Measurements from ENCODE around the gene MED26. TPM values are rescaled to one million over a fixed set of nuclear protein-coding genes. Genes with fewer than 3 reads are reported as not detected.

MED26 gene
- total and polyA plus RNA-seq, 2 of the 13 experiments (the other 11 are each of a cell fraction or from before 2014, with no cell fraction given): 3.5 to 3.8 TPM

DNA sequence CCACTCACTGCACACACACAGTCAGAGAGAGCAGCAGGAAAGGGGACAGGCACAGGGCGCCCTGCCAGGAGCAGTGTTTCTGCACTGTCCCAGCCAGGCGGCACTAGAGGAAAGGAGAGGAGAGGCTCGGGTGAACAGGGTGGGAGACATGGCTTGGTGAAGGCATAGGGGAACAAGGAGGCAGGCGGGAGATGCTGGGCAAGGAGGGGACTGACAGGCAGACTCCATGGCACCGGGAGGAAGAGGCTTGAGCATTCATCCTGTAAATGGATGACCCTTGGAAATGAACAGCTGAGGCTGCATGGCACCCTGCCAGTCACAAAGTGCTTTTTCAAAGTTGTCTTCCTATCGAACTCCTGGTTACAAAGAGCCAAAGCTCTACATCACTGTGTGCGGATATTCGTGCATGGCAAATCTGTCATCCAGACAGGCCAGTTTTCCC lies 22.4 kb downstream of the MED26 start:
- intact Hi-C loops (cut with micrococcal nuclease; ENCODE audit: unreplicated experiment): no loop called here
- no peak for DNase-seq (ENCODE audit: low spot score)
- no peak for FAIRE-seq
- POLR2A ChIA-PET: no interaction called here
- WGBS (ENCODE audit: low lambda C conversion rate): 96% methylated on average over 8 of the region's 8 CpGs
- no peak overlapping the region for H3K4me3 ChIP-seq (replicated peaks in 1 of 3; ENCODE audit: insufficient read depth in 1 of 3, low read depth in 2 of 3, low read length in 3 of 3)
- H2AFZ ChIP-seq (ENCODE audit: low read length): no peak overlapping the region
- H3K79me2 ChIP-seq (ENCODE audit: insufficient read depth, low read length): peaks cover 89% of the 10 kb centered on the region
- peaks cover 15% of the 10 kb centered on the region for H3K4me1 ChIP-seq (ENCODE audit: insufficient read depth, low read length)
- H4K20me1 ChIP-seq (ENCODE audit: insufficient read depth, low read length): peaks cover 12% of the 10 kb centered on the region; the same call in 1 of the 2 replicates
- no peak for ATAC-seq
- peaks cover 0 to 1% of the 10 kb centered on the region in 2 experiments; a peak in 2 of 5 replicates for H3K36me3 ChIP-seq (replicated peaks in 1 of 2; ENCODE audit: control insufficient read depth in 1 of 2, insufficient read depth in 2 of 2, low read length in 2 of 2)
- BruUV-seq (replicated peaks): no TSS peak
- no peak overlapping the region for H3K27ac ChIP-seq (ENCODE audit: extremely low read length, insufficient read depth, low read length)
- in situ Hi-C loops (cut with HindIII; ENCODE audit: extremely low pct_ligation_motif_present, low pct_unique_long_range_greater_than_20kb): no loop called here
- H3K9ac ChIP-seq (ENCODE audit: insufficient read depth, low read depth, low read length): no peak overlapping the region
- H3K4me2 ChIP-seq (ENCODE audit: low read depth, low read length): no peak overlapping the region
- no peak for TF ChIP-seq HNRNPLL (IDR thresholded peaks at IDR 0.05; ENCODE audit: low read depth, low read length, poor library complexity, severe bottlenecking)
- TF ChIP-seq, protein P1, sequence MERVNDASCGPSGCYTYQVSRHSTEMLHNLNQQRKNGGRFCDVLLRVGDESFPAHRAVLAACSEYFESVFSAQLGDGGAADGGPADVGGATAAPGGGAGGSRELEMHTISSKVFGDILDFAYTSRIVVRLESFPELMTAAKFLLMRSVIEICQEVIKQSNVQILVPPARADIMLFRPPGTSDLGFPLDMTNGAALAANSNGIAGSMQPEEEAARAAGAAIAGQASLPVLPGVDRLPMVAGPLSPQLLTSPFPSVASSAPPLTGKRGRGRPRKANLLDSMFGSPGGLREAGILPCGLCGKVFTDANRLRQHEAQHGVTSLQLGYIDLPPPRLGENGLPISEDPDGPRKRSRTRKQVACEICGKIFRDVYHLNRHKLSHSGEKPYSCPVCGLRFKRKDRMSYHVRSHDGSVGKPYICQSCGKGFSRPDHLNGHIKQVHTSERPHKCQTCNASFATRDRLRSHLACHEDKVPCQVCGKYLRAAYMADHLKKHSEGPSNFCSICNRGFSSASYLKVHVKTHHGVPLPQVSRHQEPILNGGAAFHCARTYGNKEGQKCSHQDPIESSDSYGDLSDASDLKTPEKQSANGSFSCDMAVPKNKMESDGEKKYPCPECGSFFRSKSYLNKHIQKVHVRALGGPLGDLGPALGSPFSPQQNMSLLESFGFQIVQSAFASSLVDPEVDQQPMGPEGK (CRISPR knock-in tag; IDR thresholded peaks at IDR 0.05): no peak
- no peak for TF ChIP-seq ZNF674 (CRISPR knock-in tag; IDR thresholded peaks at IDR 0.05; ENCODE audit: low read depth)
- TF ChIP-seq ATF7 (IDR thresholded peaks at IDR 0.05): no peak
- TF ChIP-seq ATF7 (CRISPR knock-in tag; IDR thresholded peaks at IDR 0.05): no peak
- CTCF ChIA-PET (ENCODE audit: low intra/inter-chr PET ratio, low total read pairs): no interaction called here
- no peaks in the 10 kb centered on the region for H3K9me3 ChIP-seq (ENCODE audit: low read length)
- H3K27me3 ChIP-seq (ENCODE audit: control insufficient read depth in 1 of 2, insufficient read depth in 2 of 2, low read length in 2 of 2): no peaks in the 10 kb centered on the region

DNA sequence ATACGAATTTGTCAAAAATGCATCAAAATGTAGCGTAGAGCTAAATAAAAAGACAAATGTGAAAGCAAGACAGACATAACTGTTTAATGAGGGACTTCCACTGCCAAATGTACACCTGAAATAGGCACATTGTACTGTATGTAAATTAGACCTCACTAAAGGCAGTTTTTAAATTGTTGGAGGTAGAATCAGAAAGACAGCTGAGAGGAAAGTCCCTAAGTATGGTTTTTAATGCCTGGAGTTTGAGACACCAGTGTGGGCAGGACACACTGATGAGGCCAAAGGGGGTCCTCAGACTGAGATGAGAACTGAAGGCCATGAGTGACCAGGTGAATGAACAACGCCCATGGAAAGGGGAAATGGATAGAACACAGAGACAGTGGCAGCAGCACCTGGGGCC lies 22.9 kb downstream of the MED26 start:
- H3K36me3 ChIP-seq (replicated peaks in 1 of 2; ENCODE audit: control insufficient read depth in 1 of 2, insufficient read depth in 2 of 2, low read length in 2 of 2): peaks cover 0 to 1% of the 10 kb centered on the region in 2 experiments; a peak in 2 of 5 replicates
- H3K27me3 ChIP-seq (ENCODE audit: control insufficient read depth in 1 of 2, insufficient read depth in 2 of 2, low read length in 2 of 2): no peaks in the 10 kb centered on the region
- H3K4me3 ChIP-seq (replicated peaks in 1 of 3; ENCODE audit: insufficient read depth in 1 of 3, low read depth in 2 of 3, low read length in 3 of 3): no peak overlapping the region
- 98% methylated on average over 3 of the region's 3 CpGs for WGBS (ENCODE audit: low lambda C conversion rate)
- H3K9me3 ChIP-seq (ENCODE audit: low read length): no peaks in the 10 kb centered on the region
- no peak for FAIRE-seq
- H2AFZ ChIP-seq (ENCODE audit: low read length): no peak overlapping the region
- H3K9ac ChIP-seq (ENCODE audit: insufficient read depth, low read depth, low read length): no peak overlapping the region
- TF ChIP-seq KDM3A (CRISPR knock-in tag; IDR thresholded peaks at IDR 0.05; ENCODE audit: low read depth): no peak
- no peak for DNase-seq (ENCODE audit: low spot score)
- ChIA-PET CTCF (ENCODE audit: low intra/inter-chr PET ratio, low total read pairs) (no interaction called here), POLR2A (no interaction called here)
- intact Hi-C loops (cut with micrococcal nuclease; ENCODE audit: unreplicated experiment) (no loop called here), in situ Hi-C loops (cut with HindIII; ENCODE audit: extremely low pct_ligation_motif_present, low pct_unique_long_range_greater_than_20kb) (no loop called here)
- no peak overlapping the region for H3K4me2 ChIP-seq (ENCODE audit: low read depth, low read length)
- ATAC-seq: no peak
- no peak overlapping the region for H3K27ac ChIP-seq (ENCODE audit: extremely low read length, insufficient read depth, low read length)
- no TSS peak for BruUV-seq (replicated peaks)
- H3K79me2 ChIP-seq (ENCODE audit: insufficient read depth, low read length): peaks cover 87% of the 10 kb centered on the region
- H3K4me1 ChIP-seq (ENCODE audit: insufficient read depth, low read length): peaks cover 19% of the 10 kb centered on the region
- peaks cover 14% of the 10 kb centered on the region; the same call in 1 of the 2 replicates for H4K20me1 ChIP-seq (ENCODE audit: insufficient read depth, low read length)
